ENCODE data around the gene ZNF467.

DNA sequence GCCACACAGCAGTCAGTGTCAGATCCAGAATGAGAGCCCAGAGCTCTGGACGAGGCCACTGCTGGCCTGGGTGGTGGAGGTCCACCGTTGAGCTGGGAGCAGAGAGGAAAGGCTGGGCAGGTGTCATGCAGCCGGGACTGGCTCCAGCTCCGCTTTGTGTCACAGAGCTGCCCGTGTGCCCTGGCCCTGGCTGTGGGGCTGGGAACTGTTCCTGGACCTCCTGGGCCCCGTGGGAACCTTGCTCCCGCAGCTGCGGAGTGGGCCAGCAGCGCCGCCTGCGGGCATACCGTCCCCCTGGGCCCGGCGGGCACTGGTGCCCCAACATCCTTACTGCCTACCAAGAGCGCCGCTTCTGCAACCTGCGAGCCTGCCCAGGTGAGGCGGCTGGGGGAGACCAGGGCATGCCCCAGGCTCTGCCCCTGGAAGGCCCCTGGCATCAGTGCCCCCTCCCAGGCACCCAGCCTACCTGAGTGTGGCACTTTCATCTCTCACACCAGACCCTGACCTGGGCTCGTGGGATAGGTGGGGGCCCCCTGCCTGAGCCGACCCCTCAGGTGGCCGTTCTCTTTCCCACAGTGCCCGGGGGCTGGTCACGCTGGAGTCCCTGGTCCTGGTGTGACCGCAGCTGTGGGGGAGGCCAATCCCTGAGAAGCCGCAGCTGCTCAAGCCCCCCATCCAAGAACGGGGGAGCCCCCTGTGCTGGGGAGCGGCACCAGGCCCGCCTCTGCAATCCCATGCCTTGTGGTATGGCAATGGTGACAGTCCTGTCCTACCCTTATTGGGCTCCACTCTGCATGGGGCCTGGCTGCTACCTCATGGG lies 46.0 kb upstream of the ZNF467 start:
- TF ChIP-seq ELF1 (IDR thresholded peaks at IDR 0.05; ENCODE audit: borderline replicate concordance, low read depth), result no peak
- TF ChIP-seq SIN3A (IDR thresholded peaks at IDR 0.05; ENCODE audit: low read depth), result no peak
- TF ChIP-seq, protein P1, sequence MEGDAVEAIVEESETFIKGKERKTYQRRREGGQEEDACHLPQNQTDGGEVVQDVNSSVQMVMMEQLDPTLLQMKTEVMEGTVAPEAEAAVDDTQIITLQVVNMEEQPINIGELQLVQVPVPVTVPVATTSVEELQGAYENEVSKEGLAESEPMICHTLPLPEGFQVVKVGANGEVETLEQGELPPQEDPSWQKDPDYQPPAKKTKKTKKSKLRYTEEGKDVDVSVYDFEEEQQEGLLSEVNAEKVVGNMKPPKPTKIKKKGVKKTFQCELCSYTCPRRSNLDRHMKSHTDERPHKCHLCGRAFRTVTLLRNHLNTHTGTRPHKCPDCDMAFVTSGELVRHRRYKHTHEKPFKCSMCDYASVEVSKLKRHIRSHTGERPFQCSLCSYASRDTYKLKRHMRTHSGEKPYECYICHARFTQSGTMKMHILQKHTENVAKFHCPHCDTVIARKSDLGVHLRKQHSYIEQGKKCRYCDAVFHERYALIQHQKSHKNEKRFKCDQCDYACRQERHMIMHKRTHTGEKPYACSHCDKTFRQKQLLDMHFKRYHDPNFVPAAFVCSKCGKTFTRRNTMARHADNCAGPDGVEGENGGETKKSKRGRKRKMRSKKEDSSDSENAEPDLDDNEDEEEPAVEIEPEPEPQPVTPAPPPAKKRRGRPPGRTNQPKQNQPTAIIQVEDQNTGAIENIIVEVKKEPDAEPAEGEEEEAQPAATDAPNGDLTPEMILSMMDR (IDR thresholded peaks at IDR 0.05 in 2 of 3, conservative IDR thresholded peaks at IDR 0.05 in 1 of 3; ENCODE audit: borderline replicate concordance in 1 of 3, insufficient read depth in 1 of 3, low read depth in 2 of 3, low read length in 2 of 3), result no peak
- no peak for TF ChIP-seq EGR1 (IDR thresholded peaks at IDR 0.05; ENCODE audit: low read depth)
- no peak for TF ChIP-seq JUND (IDR thresholded peaks at IDR 0.05)
- no peak for TF ChIP-seq POLR2A (IDR thresholded peaks at IDR 0.05; ENCODE audit: borderline replicate concordance, extremely low read depth, insufficient read depth, insufficient read length)
- TF ChIP-seq TCF7L2 (IDR thresholded peaks at IDR 0.05; ENCODE audit: borderline replicate concordance, extremely low read depth, insufficient read depth, insufficient read length), result no peak
- TF ChIP-seq, protein P2, sequence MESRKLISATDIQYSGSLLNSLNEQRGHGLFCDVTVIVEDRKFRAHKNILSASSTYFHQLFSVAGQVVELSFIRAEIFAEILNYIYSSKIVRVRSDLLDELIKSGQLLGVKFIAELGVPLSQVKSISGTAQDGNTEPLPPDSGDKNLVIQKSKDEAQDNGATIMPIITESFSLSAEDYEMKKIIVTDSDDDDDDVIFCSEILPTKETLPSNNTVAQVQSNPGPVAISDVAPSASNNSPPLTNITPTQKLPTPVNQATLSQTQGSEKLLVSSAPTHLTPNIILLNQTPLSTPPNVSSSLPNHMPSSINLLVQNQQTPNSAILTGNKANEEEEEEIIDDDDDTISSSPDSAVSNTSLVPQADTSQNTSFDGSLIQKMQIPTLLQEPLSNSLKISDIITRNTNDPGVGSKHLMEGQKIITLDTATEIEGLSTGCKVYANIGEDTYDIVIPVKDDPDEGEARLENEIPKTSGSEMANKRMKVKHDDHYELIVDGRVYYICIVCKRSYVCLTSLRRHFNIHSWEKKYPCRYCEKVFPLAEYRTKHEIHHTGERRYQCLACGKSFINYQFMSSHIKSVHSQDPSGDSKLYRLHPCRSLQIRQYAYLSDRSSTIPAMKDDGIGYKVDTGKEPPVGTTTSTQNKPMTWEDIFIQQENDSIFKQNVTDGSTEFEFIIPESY (IDR thresholded peaks at IDR 0.05; ENCODE audit: extremely low read depth, insufficient replicate concordance, low read length), result no peak

Data from HCT116 (cell line).